ENCODE measurements around the gene RNASE1. TPM values are rescaled to one million over a fixed set of nuclear protein-coding genes. Genes with fewer than 3 reads are reported as not detected.

Gene RNASE1
- total and polyA plus RNA-seq, 2 donors (not counting 3 experiments of a cell fraction or from before 2014, with no cell fraction given): 182 to 909 TPM

- H3K9ac ChIP-seq (replicated peaks; ENCODE audit: extremely low read depth, insufficient read depth, low read length): peak overlapping the region; percentile 22
- TF ChIP-seq JUN (IDR thresholded peaks at IDR 0.05; ENCODE audit: borderline replicate concordance, insufficient read depth, insufficient read length, low read depth) (no peak), CTCF (IDR thresholded peaks at IDR 0.05; ENCODE audit: extremely low read depth in 1 of 2, insufficient read depth in 1 of 2, low read depth in 1 of 2, low read length in 2 of 2) (no peak), MYC (IDR thresholded peaks at IDR 0.05; ENCODE audit: low read depth, low read length) (no peak), MAX (IDR thresholded peaks at IDR 0.05; ENCODE audit: insufficient read depth, insufficient read length) (no peak), FOS (IDR thresholded peaks at IDR 0.05; ENCODE audit: borderline replicate concordance, insufficient read depth, low read length) (no peak), POLR2A (IDR thresholded peaks at IDR 0.05; ENCODE audit: low read depth, low read length) (no peak), EZH2 (IDR thresholded peaks at IDR 0.05; ENCODE audit: borderline replicate concordance, low read depth, low read length, severe bottlenecking) (no peak), GATA2 (IDR thresholded peaks at IDR 0.05; ENCODE audit: insufficient read depth, insufficient read length, low read depth, low read length) (no peak), POLR2AphosphoS5 (IDR thresholded peaks at IDR 0.05; ENCODE audit: insufficient read depth, low read depth, low read length) (no peak)
- no peaks in the 10 kb centered on the region for H3K36me3 ChIP-seq (ENCODE audit: control insufficient read depth in 2 of 2, extremely low read depth in 1 of 2, insufficient read depth in 2 of 2, low read length in 2 of 2)
- CTCF ChIA-PET: interaction anchor here (0.7 to 5.5 kb wide), 13 partner anchors 10 to 171 kb away, joined by 3 to 28 read pairs (median 6); partner anchors contain the start of gene RNASE6
- DNase-seq (ENCODE audit: low read depth, low spot score): peak; percentile 64
- H3K9me3 ChIP-seq (replicated peaks; ENCODE audit: control insufficient read depth, insufficient read depth, low read length): no peaks in the 10 kb centered on the region
- H3K27ac ChIP-seq (ENCODE audit: insufficient read depth, low read depth, low read length): peak overlapping the region; percentile 82
- no peaks in the 10 kb centered on the region for H3K9me1 ChIP-seq (replicated peaks; ENCODE audit: control insufficient read depth, extremely low read depth, insufficient read depth, low read length)
- H3K4me1 ChIP-seq (ENCODE audit: control insufficient read depth, extremely low read depth, insufficient read depth, low read length): peaks cover 46% of the 10 kb centered on the region
- peaks cover 13% of the 10 kb centered on the region for H3K79me2 ChIP-seq (ENCODE audit: control insufficient read depth, insufficient read depth, low read length)
- peak overlapping the region in 2 of 3 experiments; percentile 32 for H3K4me3 ChIP-seq (replicated peaks in 1 of 3; ENCODE audit: insufficient read depth in 1 of 3, low read depth in 1 of 3, low read length in 3 of 3)
- peak overlapping the region; percentile 95 for H3K4me2 ChIP-seq (ENCODE audit: insufficient read depth, low read length)
- dilution Hi-C loops (cut with MboI; ENCODE audit: extremely low pct_ligation_motif_present, low sequenced_read_pairs) (no loop called here), intact Hi-C loops (cut with micrococcal nuclease) (no loop called here)
- H3K27me3 ChIP-seq (ENCODE audit: control insufficient read depth in 2 of 2, insufficient read depth in 2 of 2, low read length in 2 of 2): no peaks in the 10 kb centered on the region
- POLR2A ChIA-PET: interaction anchor here (0.6 to 1.9 kb wide), 2 partner anchors 18 to 41 kb away, joined by 3 to 7 read pairs; partner anchors contain the start of gene RNASE6
- no peaks in the 10 kb centered on the region for H4K20me1 ChIP-seq (replicated peaks; ENCODE audit: control insufficient read depth, extremely low read depth, insufficient read depth, low read length)
- peak overlapping the region; percentile 68 for H2AFZ ChIP-seq (ENCODE audit: low read depth, low read length)
- no TSS peak for BruUV-seq (replicated peaks)
- peak; percentile 75 for FAIRE-seq
Observed at GRCh38 chr14:20799456-20799891, 3.2 kb downstream of the RNASE1 start.
